Trophoblast cell (in vitro differentiated cells and primary cell): ENCODE measurements around the gene RNFT2.

Experiments
- DNase-seq, 2 donors: peaks; one replicate each; pipeline ENCODE4 v3.0.0-alpha.2; 2016
- H2AFZ ChIP-seq: 2 replicates; pipeline ENCODE4 v1.6.1; 2013; ENCODE audit warnings: low read length, moderate library complexity, mild to moderate bottlenecking; ENCODE audit not compliant: insufficient read depth, poor library complexity
- H2AK5ac ChIP-seq: 2 replicates; pipeline ENCODE4 v1.6.1; 2013; ENCODE audit warnings: mild to moderate bottlenecking, low read length
- H2BK120ac ChIP-seq: 2 replicates; pipeline ENCODE4 v1.6.1; 2013; ENCODE audit warnings: low read length, mild to moderate bottlenecking, moderate library complexity; ENCODE audit not compliant: insufficient read depth, poor library complexity
- H2BK12ac ChIP-seq: 2 replicates; pipeline ENCODE4 v1.6.1; 2013; ENCODE audit warnings: mild to moderate bottlenecking, low read length, moderate library complexity
- H2BK5ac ChIP-seq: 2 replicates; pipeline ENCODE4 v1.6.1; 2013; ENCODE audit warnings: low read length, low read depth, moderate library complexity, mild to moderate bottlenecking; ENCODE audit not compliant: poor library complexity
- H3K14ac ChIP-seq: 2 replicates; pipeline ENCODE4 v1.6.1; 2013; ENCODE audit warnings: mild to moderate bottlenecking, low read length
- H3K18ac ChIP-seq: 2 replicates; pipeline ENCODE4 v1.6.1; 2013; ENCODE audit warnings: mild to moderate bottlenecking, low read length
- H3K23ac ChIP-seq: 2 replicates; pipeline ENCODE4 v1.6.1; 2013; ENCODE audit warnings: low read length
- H3K27ac ChIP-seq: 2 replicates; pipeline ENCODE4 v1.5.1; 2013; ENCODE audit warnings: low read depth, mild to moderate bottlenecking, inconsistent platforms, low read length, moderate library complexity
- H3K27me3 ChIP-seq: 2 replicates; pipeline ENCODE4 v1.6.1; 2013; ENCODE audit warnings: inconsistent platforms, mild to moderate bottlenecking, low read length, moderate library complexity; ENCODE audit not compliant: insufficient read depth
- H3K36me3 ChIP-seq, 2 experiments: 1 replicate in 1 of 2; 2 replicates in 1 of 2; pipeline ENCODE4 v1.6.1; 2013; ENCODE audit warnings: low read length in 2 of 2, mild to moderate bottlenecking in 2 of 2, moderate library complexity in 1 of 2; ENCODE audit not compliant: insufficient read depth in 2 of 2, control insufficient read depth in 1 of 2
- H3K4ac ChIP-seq: 2 replicates; pipeline ENCODE4 v1.6.1; 2013; ENCODE audit warnings: low read depth, mild to moderate bottlenecking, low read length, moderate library complexity
- H3K4me1 ChIP-seq, 2 experiments: 1 replicate in 1 of 2; 2 replicates in 1 of 2; pipeline ENCODE4 v1.6.1; 2013; ENCODE audit warnings: low read length in 2 of 2, mild to moderate bottlenecking in 2 of 2, moderate library complexity in 1 of 2; ENCODE audit not compliant: insufficient read depth in 2 of 2, control insufficient read depth in 1 of 2
- H3K4me2 ChIP-seq: 2 replicates; pipeline ENCODE4 v1.6.1; 2013; ENCODE audit warnings: inconsistent platforms, mild to moderate bottlenecking, low read length, moderate library complexity
- H3K4me3 ChIP-seq: 2 replicates; pipeline ENCODE4 v1.5.1; 2013; ENCODE audit warnings: mild to moderate bottlenecking, low read depth, low read length, inconsistent platforms
- H3K79me1 ChIP-seq: one replicate; pipeline ENCODE4 v1.6.1; 2013; ENCODE audit warnings: low read length
- H3K79me2 ChIP-seq: 2 replicates; pipeline ENCODE4 v1.6.1; 2013; ENCODE audit warnings: low read length, mild to moderate bottlenecking; ENCODE audit not compliant: control insufficient read depth, insufficient read depth, poor library complexity
- H3K9ac ChIP-seq: 2 replicates; pipeline ENCODE4 v1.6.1; 2013; ENCODE audit warnings: mild to moderate bottlenecking, low read length
- H3K9me3 ChIP-seq: 2 replicates; pipeline ENCODE4 v1.6.1; 2013; ENCODE audit warnings: low read depth, mild to moderate bottlenecking, control low read depth, inconsistent platforms, low read length; ENCODE audit not compliant: insufficient read depth
- H4K12ac ChIP-seq: 2 replicates; pipeline ENCODE4 v1.6.1; 2013; ENCODE audit warnings: low read depth, mild to moderate bottlenecking, low read length, moderate library complexity
- H4K8ac ChIP-seq: 2 replicates; pipeline ENCODE4 v1.6.1; 2013; ENCODE audit warnings: low read depth, mild to moderate bottlenecking, low read length, moderate library complexity
- H4K91ac ChIP-seq: one replicate; pipeline ENCODE4 v1.6.1; 2013; ENCODE audit warnings: low read depth, mild to moderate bottlenecking, low read length, moderate library complexity
- WGBS: extraction: QIAGEN DNeasy Blood & Tissue Kit; methylation state at CpG from one replicate; pipeline ENCODE4 v1.1.7; 2013; ENCODE audit warnings: missing lambda C conversion rate; ENCODE audit not compliant: insufficient read length, insufficient coverage; ENCODE audit errors: extremely low coverage; 5-methylcytosine and 5-hydroxymethylcytosine counted together

The RNFT2 gene

GRCh38 chr12:116853507-116853906 lies 115.4 kb downstream of the RNFT2 start:
- Histone ChIP-seq H3K4ac (no peak overlapping the region), H3K79me2 (no peaks in the 10 kb centered on the region), H3K4me1 (no peaks in the 10 kb centered on the region), H3K27me3 (no peaks in the 10 kb centered on the region), H2BK5ac (no peak overlapping the region), H2AK5ac (no peak overlapping the region), H3K36me3 (no peaks in the 10 kb centered on the region), H3K23ac (no peak overlapping the region), H4K91ac (no peak overlapping the region), H3K27ac (no peak overlapping the region), H2BK12ac (no peak overlapping the region), H3K14ac (no peak overlapping the region), H4K12ac (no peak overlapping the region), H3K4me3 (no peak overlapping the region), H3K9me3 (no peaks in the 10 kb centered on the region), H3K79me1 (no peaks in the 10 kb centered on the region), H2AFZ (no peak overlapping the region), H2BK120ac (no peak overlapping the region), H3K4me2 (no peak overlapping the region), H3K18ac (no peak overlapping the region), H3K9ac (no peak overlapping the region), H4K8ac (no peak overlapping the region)
- no CpG with 5 or more reads among the region's 5 CpGs for WGBS
- no peak for DNase-seq

DNA sequence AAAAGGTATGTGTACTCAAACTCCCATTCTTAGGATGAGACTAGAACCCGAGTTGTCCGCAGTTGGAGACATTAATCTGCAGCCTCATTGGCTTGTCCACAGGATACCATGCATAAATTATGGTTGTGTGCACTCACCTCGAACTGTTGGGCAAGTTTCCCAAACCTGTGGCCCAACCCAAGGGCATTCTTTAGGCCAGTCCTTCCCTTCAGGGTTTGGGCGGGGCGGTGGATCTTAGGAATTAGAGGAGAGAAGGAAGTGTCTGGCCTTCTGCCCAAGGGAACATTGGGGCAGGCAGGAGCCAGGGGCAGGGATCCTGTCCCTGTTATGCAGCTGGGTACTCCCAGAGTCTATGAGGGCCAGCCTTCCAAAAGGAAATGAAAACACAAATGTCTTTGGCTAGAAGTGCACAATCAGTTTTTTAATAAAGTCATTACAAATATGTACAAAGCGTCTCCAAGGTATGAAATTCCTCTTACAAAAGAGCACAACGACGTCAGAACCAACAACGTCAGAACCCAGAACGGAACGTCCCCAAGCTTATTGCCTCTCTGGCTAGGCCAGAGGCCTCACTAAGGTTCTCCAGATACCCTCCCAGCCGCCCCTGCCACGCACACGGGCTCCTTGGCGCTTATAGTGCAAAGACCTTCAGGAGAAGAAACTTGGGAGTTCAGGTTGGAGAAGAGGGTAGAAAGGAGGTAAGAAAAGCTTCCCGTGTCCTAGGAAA lies 117.8 kb downstream of the RNFT2 start:
- H3K4me1 ChIP-seq: no peaks in the 10 kb centered on the region
- no peaks in the 10 kb centered on the region for H3K36me3 ChIP-seq
- H3K27me3 ChIP-seq: no peaks in the 10 kb centered on the region
- no peak overlapping the region for H3K14ac ChIP-seq
- H3K27ac ChIP-seq: no peak overlapping the region
- H3K18ac ChIP-seq: no peak overlapping the region
- no peak overlapping the region for H2AFZ ChIP-seq
- no peaks in the 10 kb centered on the region for H3K9me3 ChIP-seq
- H2AK5ac ChIP-seq: no peak overlapping the region
- no peak overlapping the region for H3K9ac ChIP-seq
- WGBS: no CpG with 5 or more reads among the region's 16 CpGs
- H4K8ac ChIP-seq: no peak overlapping the region
- H3K4ac ChIP-seq: no peak overlapping the region
- no peaks in the 10 kb centered on the region for H3K79me1 ChIP-seq
- DNase-seq: peak; percentile 15 to 61
- H3K4me2 ChIP-seq: no peak overlapping the region
- no peak overlapping the region for H2BK120ac ChIP-seq
- H3K79me2 ChIP-seq: no peaks in the 10 kb centered on the region
- H3K4me3 ChIP-seq: no peak overlapping the region
- H4K12ac ChIP-seq: no peak overlapping the region
- H2BK5ac ChIP-seq: no peak overlapping the region
- no peak overlapping the region for H3K23ac ChIP-seq
- no peak overlapping the region for H2BK12ac ChIP-seq
- no peak overlapping the region for H4K91ac ChIP-seq

DNA sequence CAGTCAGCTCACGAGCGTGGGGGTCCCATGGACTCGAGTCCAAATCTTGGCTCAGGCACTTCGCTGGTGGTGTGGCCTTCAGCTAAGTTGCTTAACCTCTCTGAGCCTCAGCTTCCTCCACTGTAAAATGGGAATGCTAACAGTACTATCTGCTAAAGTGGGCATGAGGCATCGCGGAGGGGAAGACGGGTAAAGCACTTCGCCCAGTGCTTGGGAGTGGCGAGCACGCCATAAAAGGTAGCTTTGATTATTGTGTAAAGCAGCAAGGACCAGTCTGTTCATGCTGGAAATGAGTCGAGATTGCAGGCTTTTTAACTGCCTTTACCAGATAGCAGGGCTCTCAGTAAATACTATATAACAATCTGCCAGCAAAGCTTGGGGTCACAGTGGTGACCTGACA lies 118.6 kb downstream of the RNFT2 start:
- Histone ChIP-seq H4K8ac (no peak overlapping the region), H2BK120ac (no peak overlapping the region), H4K91ac (no peak overlapping the region), H3K36me3 (no peaks in the 10 kb centered on the region), H3K9ac (no peak overlapping the region), H3K23ac (no peak overlapping the region), H4K12ac (no peak overlapping the region), H3K4me3 (no peak overlapping the region), H3K4ac (no peak overlapping the region), H3K27ac (no peak overlapping the region), H2AK5ac (no peak overlapping the region), H3K79me1 (no peaks in the 10 kb centered on the region), H3K4me2 (no peak overlapping the region), H2BK5ac (no peak overlapping the region), H3K79me2 (no peaks in the 10 kb centered on the region), H2AFZ (no peak overlapping the region), H2BK12ac (no peak overlapping the region), H3K14ac (no peak overlapping the region), H3K27me3 (no peaks in the 10 kb centered on the region), H3K4me1 (no peaks in the 10 kb centered on the region), H3K9me3 (no peaks in the 10 kb centered on the region), H3K18ac (no peak overlapping the region)
- WGBS: no CpG with 5 or more reads among the region's 11 CpGs
- no peak for DNase-seq

- Histone ChIP-seq H3K79me2 (no peaks in the 10 kb centered on the region), H3K9me3 (peaks cover 1% of the 10 kb centered on the region), H3K14ac (no peak overlapping the region), H3K4me2 (no peak overlapping the region), H4K12ac (no peak overlapping the region), H3K27ac (no peak overlapping the region), H3K36me3 (no peaks in the 10 kb centered on the region), H2AFZ (no peak overlapping the region), H3K4ac (no peak overlapping the region), H4K8ac (no peak overlapping the region), H3K79me1 (no peaks in the 10 kb centered on the region), H4K91ac (no peak overlapping the region), H3K27me3 (no peaks in the 10 kb centered on the region), H3K9ac (no peak overlapping the region), H3K18ac (no peak overlapping the region), H3K4me1 (no peaks in the 10 kb centered on the region), H2BK12ac (no peak overlapping the region), H3K4me3 (no peak overlapping the region), H2AK5ac (no peak overlapping the region), H2BK5ac (no peak overlapping the region), H3K23ac (no peak overlapping the region), H2BK120ac (no peak overlapping the region)
- no CpG with 5 or more reads among the region's 5 CpGs for WGBS
- DNase-seq: no peak
These were observed 121.0 kb downstream of the RNFT2 start for GRCh38 chr12:116859079-116859478.
